Hematopoietic multipotent progenitor cell treated with erythropoietin and hydrocortisone succinate and interleukin-3 and kit ligand, for 8 days (in vitro differentiated cells): Measurements from ENCODE around the gene ARHGAP4.

Experiments
- DNase-seq: peaks from one replicate; pipeline ENCODE4 v3.0.0-alpha.2; 2015

ARHGAP4 gene

DNA sequence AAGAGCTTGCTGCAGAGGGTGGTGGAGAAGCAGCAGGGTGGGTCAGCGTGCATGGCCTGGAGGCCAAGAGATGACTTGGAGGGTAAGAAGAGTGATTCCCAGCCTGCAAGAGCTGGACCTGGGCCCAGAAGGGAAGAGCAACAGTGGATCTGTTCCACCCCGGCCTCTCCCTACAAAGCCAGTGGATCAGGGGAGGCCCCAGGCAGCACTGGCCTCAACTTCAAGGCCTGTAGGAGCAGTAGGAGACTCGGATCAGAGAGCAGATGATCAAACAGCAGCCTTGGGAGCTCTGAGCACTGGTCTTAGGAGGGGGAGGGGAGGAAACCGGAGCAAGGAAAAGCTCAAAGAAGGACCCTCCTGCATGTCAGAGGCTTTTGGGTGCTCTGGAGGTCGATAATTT, 47.7 kb downstream of the ARHGAP4 start:
- DNase-seq = no peak

DNA sequence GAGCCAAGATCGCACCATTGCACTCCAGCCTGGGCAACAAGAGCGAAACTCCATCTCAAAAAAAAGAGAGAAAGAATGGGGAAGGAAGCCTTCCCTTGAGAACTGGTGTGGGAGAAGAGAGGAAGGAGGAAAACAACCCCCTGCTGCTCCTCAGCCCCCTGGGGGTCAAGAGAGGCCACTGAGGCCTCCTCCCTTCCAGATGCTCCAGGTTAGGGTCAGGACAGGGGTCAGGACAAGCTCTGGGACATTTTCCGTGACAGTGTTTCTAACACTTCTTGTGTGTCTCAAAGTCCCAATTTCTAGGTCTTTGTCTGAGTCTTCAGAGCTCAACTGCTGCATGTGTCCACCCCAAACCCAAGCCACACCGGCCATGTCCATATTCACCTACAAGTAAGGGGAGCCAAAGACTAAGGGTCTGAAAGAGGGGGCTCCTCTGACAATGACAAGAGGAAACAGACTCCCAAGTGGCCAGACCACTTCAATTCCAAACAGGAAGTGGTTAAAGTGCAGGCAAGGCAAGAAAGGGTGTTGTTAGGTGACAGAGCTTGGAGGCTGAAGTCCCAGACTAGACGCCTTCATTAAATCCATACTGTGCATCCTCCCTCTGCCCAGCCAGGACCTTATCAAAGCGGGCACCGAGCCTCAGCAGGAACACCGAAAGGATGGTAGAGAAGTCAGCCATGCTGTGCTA, 48.3 kb downstream of the ARHGAP4 start:
- no peak for DNase-seq

GRCh38 chrX:153876112-153876491, 50.0 kb downstream of the ARHGAP4 start:
- no peak for DNase-seq

- peak; percentile 6 for DNase-seq
Measured at GRCh38 chrX:153875391-153876111, 50.5 kb downstream of the ARHGAP4 start.

- no peak for DNase-seq
Measured at GRCh38 chrX:153874366-153875125, 51.5 kb downstream of the ARHGAP4 start.

- no peak for DNase-seq
Measured at GRCh38 chrX:153874085-153874365, 52.0 kb downstream of the ARHGAP4 start.

DNA sequence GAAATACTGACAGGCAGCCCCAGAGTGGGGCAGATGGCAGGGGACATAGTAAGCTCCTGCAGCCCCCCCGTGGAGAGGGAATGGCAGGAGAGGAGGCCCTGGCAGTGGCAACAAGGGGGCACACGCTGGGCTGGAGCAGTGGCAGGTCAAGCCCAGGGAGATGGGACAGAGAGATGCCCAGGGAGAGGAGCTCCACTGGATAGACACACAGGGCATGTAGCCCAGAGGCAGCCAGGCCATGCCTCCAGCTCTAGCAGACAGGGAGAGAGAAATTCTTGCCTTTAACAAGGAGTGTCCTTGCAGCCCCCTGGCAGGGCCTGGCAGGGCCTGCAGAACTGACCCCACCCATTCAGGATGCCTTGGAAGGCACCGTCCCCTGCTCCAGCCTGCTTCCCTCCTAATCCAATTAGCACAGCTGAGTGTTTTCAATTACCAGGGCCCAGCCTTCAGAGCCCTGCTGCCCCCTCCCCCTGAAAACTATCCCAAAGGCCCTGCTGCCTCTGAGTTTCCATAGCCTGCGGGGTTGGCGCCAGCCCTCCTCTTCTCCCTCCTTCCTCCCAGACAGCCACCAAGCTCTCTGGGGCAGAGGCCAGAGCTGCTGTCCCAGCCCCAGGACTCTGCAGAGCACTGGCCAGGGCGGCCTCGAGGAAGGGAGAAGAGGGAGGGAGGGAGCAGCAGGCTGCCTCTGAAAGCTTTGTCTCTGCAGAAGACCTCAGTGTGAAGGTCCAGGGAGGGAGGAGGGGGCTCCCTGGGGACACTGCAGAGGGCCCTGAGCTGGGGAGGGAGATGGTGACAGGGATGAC, 52.6 kb downstream of the ARHGAP4 start:
- DNase-seq = no peak

GRCh38 chrX:153871946-153872878, 53.9 kb downstream of the ARHGAP4 start:
- DNase-seq = no peak

- DNase-seq = no peak
Measured at GRCh38 chrX:153871451-153871850, 54.6 kb downstream of the ARHGAP4 start.

DNA sequence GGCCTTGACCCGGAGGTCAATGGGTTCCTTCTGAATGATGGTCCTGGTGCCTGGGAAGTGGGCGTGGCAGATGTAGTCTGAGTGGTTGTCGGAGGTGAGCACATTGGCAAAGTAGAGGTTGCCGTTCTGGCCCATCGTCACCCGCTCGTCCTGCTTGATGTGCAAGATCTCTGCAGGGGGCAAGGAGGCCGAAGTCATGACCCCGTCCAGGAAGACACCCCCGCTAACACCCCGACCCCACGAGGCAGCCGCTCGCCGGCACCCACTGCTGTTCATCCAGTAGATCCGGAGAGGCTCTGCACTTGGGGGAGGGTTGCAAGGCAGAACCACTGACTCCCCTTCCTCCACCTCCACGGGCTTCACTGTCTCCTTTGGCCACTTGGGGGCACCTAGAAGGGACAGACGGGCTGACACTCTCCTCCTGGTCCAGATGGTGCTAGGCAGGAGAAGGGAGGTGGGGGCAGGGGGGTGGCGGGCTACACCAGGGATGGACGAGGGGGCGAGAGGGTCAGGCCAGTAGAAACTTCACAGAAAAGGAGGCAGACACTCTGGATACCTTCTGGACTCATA, 55.2 kb downstream of the ARHGAP4 start:
- DNase-seq = no peak

DNA sequence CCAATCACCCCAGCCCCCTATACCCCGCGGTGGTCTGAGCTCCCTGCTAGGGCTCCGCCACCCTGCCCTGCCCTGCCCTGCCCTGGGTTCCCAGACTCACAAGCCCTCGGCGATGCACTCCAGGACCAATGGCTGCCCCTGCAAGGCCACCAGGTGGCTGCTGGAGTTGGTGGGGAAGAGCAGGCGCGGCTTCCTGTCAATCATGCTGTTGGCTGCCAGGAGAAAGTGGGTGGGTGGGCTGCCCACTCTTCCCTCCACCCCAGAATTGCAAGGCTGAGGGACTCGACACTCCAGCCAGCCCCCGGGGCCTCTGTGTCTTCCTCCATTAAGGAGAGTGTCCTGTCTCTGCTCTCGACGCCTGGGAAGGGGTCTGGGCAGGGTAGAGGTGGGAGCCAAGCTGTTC, 55.8 kb downstream of the ARHGAP4 start:
- DNase-seq = no peak

GRCh38 chrX:153869473-153870287, 56.4 kb downstream of the ARHGAP4 start:
- DNase-seq = no peak

GRCh38 chrX:153868576-153869472, 57.2 kb downstream of the ARHGAP4 start:
- no peak for DNase-seq

DNA sequence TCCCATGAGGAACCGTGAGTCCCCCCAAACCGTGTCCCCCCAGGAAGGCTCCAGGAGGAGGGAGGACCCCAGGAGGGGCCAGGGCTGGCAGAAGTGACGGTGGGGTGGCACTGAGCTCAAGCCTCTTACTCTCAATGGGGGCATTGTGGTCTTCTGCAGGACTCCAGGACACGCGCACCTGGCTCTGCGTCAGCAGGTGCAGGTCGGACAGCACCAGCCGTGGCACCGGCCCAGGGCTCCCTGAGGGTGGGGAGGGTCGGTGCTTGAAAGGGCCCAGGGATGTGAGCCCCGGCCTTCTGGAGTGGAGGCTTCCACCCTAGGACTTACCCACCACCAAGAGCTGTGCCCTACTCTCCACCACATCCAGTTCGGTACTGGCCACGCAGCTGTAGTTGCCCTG, 58.4 kb downstream of the ARHGAP4 start:
- no peak for DNase-seq

- no peak for DNase-seq
Measured at GRCh38 chrX:153867139-153867538, 58.9 kb downstream of the ARHGAP4 start.

DNA sequence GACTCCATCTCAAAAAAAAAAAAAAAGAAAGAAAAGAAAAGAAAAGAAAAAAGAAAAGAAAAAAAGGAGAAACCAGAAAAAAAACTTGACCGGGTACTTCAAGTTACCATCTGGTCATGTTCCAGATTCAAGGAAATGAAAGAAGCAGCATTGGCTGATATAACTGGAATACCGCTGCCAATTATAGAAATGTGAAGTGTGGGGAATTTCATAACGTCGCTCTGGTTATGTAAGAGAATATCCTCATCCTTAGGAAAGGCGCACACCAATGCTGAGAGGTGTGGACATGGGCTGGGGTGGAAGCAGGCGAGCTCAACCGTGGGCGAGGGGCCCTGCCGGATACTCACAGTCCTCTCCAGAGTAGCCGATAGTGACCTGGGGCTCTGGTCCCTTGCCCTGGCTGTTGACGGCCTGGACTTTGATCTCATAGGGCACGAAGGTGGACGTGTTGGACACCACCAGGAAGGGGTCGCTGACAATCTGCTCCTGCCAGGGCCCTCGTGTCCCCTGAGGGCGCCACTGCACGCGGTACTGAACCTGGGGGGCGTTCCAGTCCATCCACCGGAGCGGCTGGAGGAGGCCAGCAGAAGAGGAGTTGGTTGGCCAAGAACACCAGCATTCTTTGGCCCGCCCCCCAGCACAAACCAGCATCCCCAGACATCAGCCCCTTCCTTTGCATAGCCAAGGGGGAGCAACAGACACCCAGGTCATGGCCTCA, 59.6 kb downstream of the ARHGAP4 start:
- no peak for DNase-seq

- no peak for DNase-seq
Measured at GRCh38 chrX:153865685-153866084, 60.4 kb downstream of the ARHGAP4 start.

GRCh38 chrX:153865321-153865580, 60.8 kb downstream of the ARHGAP4 start:
- DNase-seq = no peak

DNA sequence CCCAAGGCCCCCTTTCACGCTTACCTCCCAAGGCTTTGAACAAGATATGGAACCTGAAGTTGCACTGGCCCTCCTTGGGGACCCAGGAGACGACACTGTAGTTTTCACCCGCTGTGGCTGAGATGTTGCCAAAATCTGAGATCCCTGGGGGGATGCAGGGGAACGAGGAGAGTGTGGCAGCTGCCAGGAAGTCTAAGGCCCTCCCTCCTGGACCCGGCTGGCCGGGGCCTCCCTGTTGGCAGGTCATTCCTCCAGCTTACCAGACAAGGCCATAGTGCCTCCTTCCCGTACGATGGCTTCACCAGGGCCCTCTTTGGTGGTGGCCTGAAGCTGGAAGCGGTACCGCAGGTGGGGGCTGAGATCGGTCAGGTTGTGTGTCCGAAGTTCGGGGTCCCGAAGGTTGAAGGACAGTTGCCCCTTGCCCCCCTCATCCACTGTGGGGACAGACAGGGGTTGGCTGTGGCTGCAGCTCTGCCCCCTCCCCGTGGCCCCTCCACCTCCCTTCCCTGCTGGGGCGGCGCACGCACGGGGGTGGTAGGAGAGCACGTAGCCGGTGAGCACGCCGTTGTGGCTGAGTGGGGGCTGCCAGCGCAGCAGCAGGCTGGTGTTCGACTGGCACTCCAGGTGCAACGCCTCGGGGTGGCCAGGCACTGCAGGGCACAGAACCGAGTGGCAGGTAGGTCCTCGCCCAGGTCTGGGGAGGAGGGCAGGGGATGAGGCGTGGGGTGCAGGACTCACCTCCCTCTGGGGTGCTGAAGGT, 61.3 kb downstream of the ARHGAP4 start:
- no peak for DNase-seq
